Neural cell (in vitro differentiated cells): ENCODE results near the gene MYRF. TPM values are rescaled to one million over a fixed set of nuclear protein-coding genes. Genes with fewer than 3 reads are reported as not detected.

ENCODE experiments used
- H2AFZ ChIP-seq: fragments of 200-600, 300-800 bp; sonication (generic), shearing (Covaris generic); 2 replicates; pipeline ENCODE4 v1.6.0; 2014; ENCODE audit warnings: low read depth, mild to moderate bottlenecking, antibody characterized with exemption, low read length, moderate library complexity
- H3F3A ChIP-seq: fragments of 200-600 bp; shearing (Covaris generic); 2 replicates; pipeline ENCODE4 v1.6.1; 2016; ENCODE audit warnings: mild to moderate bottlenecking, moderate library complexity, mixed read lengths, antibody characterized with exemption, low read length; ENCODE audit not compliant: insufficient read depth, poor library complexity, severe bottlenecking
- H3K27ac ChIP-seq: fragments of 200-600, 300-800 bp; sonication (generic), shearing (Covaris generic); 2 replicates; pipeline ENCODE4 v1.5.1; 2014; ENCODE audit warnings: mild to moderate bottlenecking, low read length, moderate library complexity
- H3K27me3 ChIP-seq: fragments of 300-800, 200-600 bp; sonication (generic), shearing (Covaris generic); 2 replicates; pipeline ENCODE4 v1.6.0; 2014; ENCODE audit warnings: mild to moderate bottlenecking, low read depth, low read length, moderate library complexity; ENCODE audit not compliant: insufficient read depth
- H3K36me3 ChIP-seq: fragments of 300-800, 200-600 bp; sonication (generic), shearing (Covaris generic); 2 replicates; pipeline ENCODE4 v1.5.1; 2014; ENCODE audit warnings: mild to moderate bottlenecking, antibody characterized with exemption, low read length, moderate library complexity; ENCODE audit not compliant: insufficient read depth
- H3K4me2 ChIP-seq: fragments of 300-800, 200-600 bp; sonication (generic), shearing (Covaris generic); 2 replicates; pipeline ENCODE4 v1.6.0; 2014; ENCODE audit warnings: mild to moderate bottlenecking, low read length
- H3K4me3 ChIP-seq: fragments of 300-800, 200-600 bp; sonication (generic), shearing (Covaris generic); 2 replicates; pipeline ENCODE4 v1.5.1; 2014; ENCODE audit warnings: mild to moderate bottlenecking, low read length, moderate library complexity
- H3K79me2 ChIP-seq: fragments of 200-600 bp; shearing (Covaris generic); replicated peaks from 2 replicates; pipeline ENCODE4 v1.6.0; 2014; ENCODE audit warnings: mild to moderate bottlenecking, low read length, moderate library complexity; ENCODE audit not compliant: insufficient read depth
- H3K9ac ChIP-seq: fragments of 300-800, 200-600 bp; sonication (generic), shearing (Covaris generic); 2 replicates; pipeline ENCODE4 v1.6.1; 2016; ENCODE audit warnings: mild to moderate bottlenecking, low read length, mixed read lengths
- H3K9me2 ChIP-seq: fragments of 200-600 bp; shearing (Covaris generic); 2 replicates; pipeline ENCODE4 v1.6.1; 2016; ENCODE audit warnings: mild to moderate bottlenecking, low read length, mixed read lengths; ENCODE audit not compliant: insufficient read depth
- H3K9me3 ChIP-seq: fragments of 200-600, 300-800 bp; sonication (generic), shearing (Covaris generic); 2 replicates; pipeline ENCODE4 v1.6.1; 2016; ENCODE audit warnings: mild to moderate bottlenecking, mixed run types, low read length, moderate library complexity, mixed read lengths
- H4K20me1 ChIP-seq: fragments of 200-600 bp; shearing (Covaris generic); 2 replicates; pipeline ENCODE4 v1.6.1; 2016; ENCODE audit warnings: mild to moderate bottlenecking, mixed run types; ENCODE audit not compliant: insufficient read depth
- EP300 ChIP-seq: fragments of 450-650 bp; conservative IDR thresholded peaks from 2 replicates; pipeline ENCODE4 v1.6.1; 2014; ENCODE audit warnings: antibody characterized with exemption, mild to moderate bottlenecking, moderate library complexity; ENCODE audit not compliant: poor library complexity, severe bottlenecking
- EZH2 ChIP-seq: fragments of 200-600, 300-800 bp; shearing (Covaris generic), sonication (generic); IDR thresholded peaks from 2 replicates; pipeline ENCODE4 v1.6.1; 2014; ENCODE audit warnings: antibody characterized with exemption, low read length, borderline replicate concordance, mild to moderate bottlenecking; ENCODE audit not compliant: insufficient read depth, poor library complexity, severe bottlenecking
- MXI1 ChIP-seq: fragments of 450-650 bp; conservative IDR thresholded peaks from 2 replicates; pipeline ENCODE4 v1.6.1; 2014; ENCODE audit warnings: antibody characterized with exemption, mild to moderate bottlenecking; ENCODE audit not compliant: poor library complexity, severe bottlenecking
- POLR2AphosphoS5 ChIP-seq: IDR thresholded peaks from 2 replicates; pipeline ENCODE4 v1.6.1; 2012
- RAD21 ChIP-seq: fragments of 450-650 bp; conservative IDR thresholded peaks from 2 replicates; pipeline ENCODE4 v1.6.1; 2014; ENCODE audit warnings: antibody characterized with exemption, mild to moderate bottlenecking, moderate library complexity
- SMC3 ChIP-seq: fragments of 450-650 bp; conservative IDR thresholded peaks from 2 replicates; pipeline ENCODE4 v1.6.1; 2014; ENCODE audit warnings: antibody characterized with exemption, mild to moderate bottlenecking, moderate library complexity; ENCODE audit not compliant: poor library complexity
- TAF1 ChIP-seq: IDR thresholded peaks from 2 replicates; pipeline ENCODE4 v1.6.1; 2012; ENCODE audit warnings: low read depth
- polyA minus RNA-seq: library from RNA; depleted of rRNA, polyadenylated mRNA; stranded (reverse); fragments of >200 nt; gene quantifications from 2 replicates; pipeline ENCODE4 v1.2.3, GENCODE V29; 2014
- polyA plus RNA-seq: library from polyadenylated mRNA; depleted of rRNA; stranded (reverse); fragments of >200 nt; gene quantifications from 2 replicates; pipeline ENCODE4 v1.2.3, GENCODE V29; 2014
- TF ChIP-seq, protein P1 (sequence below): fragments of 450-650 bp; IDR thresholded peaks from 2 replicates; pipeline ENCODE4 v1.5.1; 2014; ENCODE audit warnings: antibody characterized with exemption, mild to moderate bottlenecking, moderate library complexity; ENCODE audit not compliant: poor library complexity, severe bottlenecking
- TF ChIP-seq, protein P2 (sequence below): IDR thresholded peaks from 2 replicates; pipeline ENCODE4 v1.6.1; 2012; ENCODE audit warnings: borderline replicate concordance

Gene MYRF
- polyA plus RNA-seq = 0.16 and 0.86 TPM in 2 replicates
- 0.46 TPM in 1 of 2 replicates, not detected in the other for polyA minus RNA-seq

- Histone ChIP-seq H3K4me2 (no peak within 1 kb of the TSS), H3K27ac (no peak within 1 kb of the TSS), H3K9me2 (no peaks in the 10 kb centered on the region), H3F3A (no peaks in the 10 kb centered on the region), H3K79me2 (no peaks in the 10 kb centered on the region), H4K20me1 (no peaks in the 10 kb centered on the region), H3K9ac (peak within 1 kb of the TSS; percentile 16), H3K9me3 (no peaks in the 10 kb centered on the region), H3K4me3 (peak within 1 kb of the TSS; percentile 60), H3K27me3 (peaks cover 15% of the 10 kb centered on the region), H2AFZ (no peak within 1 kb of the TSS), H3K36me3 (no peaks in the 10 kb centered on the region)
- TF ChIP-seq, protein P1, sequence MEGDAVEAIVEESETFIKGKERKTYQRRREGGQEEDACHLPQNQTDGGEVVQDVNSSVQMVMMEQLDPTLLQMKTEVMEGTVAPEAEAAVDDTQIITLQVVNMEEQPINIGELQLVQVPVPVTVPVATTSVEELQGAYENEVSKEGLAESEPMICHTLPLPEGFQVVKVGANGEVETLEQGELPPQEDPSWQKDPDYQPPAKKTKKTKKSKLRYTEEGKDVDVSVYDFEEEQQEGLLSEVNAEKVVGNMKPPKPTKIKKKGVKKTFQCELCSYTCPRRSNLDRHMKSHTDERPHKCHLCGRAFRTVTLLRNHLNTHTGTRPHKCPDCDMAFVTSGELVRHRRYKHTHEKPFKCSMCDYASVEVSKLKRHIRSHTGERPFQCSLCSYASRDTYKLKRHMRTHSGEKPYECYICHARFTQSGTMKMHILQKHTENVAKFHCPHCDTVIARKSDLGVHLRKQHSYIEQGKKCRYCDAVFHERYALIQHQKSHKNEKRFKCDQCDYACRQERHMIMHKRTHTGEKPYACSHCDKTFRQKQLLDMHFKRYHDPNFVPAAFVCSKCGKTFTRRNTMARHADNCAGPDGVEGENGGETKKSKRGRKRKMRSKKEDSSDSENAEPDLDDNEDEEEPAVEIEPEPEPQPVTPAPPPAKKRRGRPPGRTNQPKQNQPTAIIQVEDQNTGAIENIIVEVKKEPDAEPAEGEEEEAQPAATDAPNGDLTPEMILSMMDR = peak; percentile 59
- TF ChIP-seq SMC3 = no peak
Observed at GRCh38 chr11:61752117-61752924, at the start of gene MYRF. Gene MYRF, plus strand, starts transcription at chr11:61752636. Its CDS starts 109 bp downstream, at chr11:61752745.

- Histone ChIP-seq H3K9me3 (no peaks in the 10 kb centered on the region), H3K27me3 (no peaks in the 10 kb centered on the region), H3K27ac (no peak overlapping the region), H3K36me3 (no peaks in the 10 kb centered on the region), H3K9ac (no peak overlapping the region), H3K4me2 (no peak overlapping the region), H3K9me2 (no peaks in the 10 kb centered on the region), H4K20me1 (no peaks in the 10 kb centered on the region), H3F3A (no peaks in the 10 kb centered on the region), H2AFZ (no peak overlapping the region), H3K79me2 (no peaks in the 10 kb centered on the region), H3K4me3 (no peak overlapping the region)
- no peak for TF ChIP-seq EP300
- no peak for TF ChIP-seq TAF1
- TF ChIP-seq, protein P2, sequence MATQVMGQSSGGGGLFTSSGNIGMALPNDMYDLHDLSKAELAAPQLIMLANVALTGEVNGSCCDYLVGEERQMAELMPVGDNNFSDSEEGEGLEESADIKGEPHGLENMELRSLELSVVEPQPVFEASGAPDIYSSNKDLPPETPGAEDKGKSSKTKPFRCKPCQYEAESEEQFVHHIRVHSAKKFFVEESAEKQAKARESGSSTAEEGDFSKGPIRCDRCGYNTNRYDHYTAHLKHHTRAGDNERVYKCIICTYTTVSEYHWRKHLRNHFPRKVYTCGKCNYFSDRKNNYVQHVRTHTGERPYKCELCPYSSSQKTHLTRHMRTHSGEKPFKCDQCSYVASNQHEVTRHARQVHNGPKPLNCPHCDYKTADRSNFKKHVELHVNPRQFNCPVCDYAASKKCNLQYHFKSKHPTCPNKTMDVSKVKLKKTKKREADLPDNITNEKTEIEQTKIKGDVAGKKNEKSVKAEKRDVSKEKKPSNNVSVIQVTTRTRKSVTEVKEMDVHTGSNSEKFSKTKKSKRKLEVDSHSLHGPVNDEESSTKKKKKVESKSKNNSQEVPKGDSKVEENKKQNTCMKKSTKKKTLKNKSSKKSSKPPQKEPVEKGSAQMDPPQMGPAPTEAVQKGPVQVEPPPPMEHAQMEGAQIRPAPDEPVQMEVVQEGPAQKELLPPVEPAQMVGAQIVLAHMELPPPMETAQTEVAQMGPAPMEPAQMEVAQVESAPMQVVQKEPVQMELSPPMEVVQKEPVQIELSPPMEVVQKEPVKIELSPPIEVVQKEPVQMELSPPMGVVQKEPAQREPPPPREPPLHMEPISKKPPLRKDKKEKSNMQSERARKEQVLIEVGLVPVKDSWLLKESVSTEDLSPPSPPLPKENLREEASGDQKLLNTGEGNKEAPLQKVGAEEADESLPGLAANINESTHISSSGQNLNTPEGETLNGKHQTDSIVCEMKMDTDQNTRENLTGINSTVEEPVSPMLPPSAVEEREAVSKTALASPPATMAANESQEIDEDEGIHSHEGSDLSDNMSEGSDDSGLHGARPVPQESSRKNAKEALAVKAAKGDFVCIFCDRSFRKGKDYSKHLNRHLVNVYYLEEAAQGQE = no peak
- no peak for TF ChIP-seq SMC3
- TF ChIP-seq MXI1 = no peak
- TF ChIP-seq, protein P1 = no peak
- no peak for TF ChIP-seq EZH2
- no peak for TF ChIP-seq RAD21
- TF ChIP-seq POLR2AphosphoS5 = no peak
Observed at GRCh38 chr11:61702701-61703312, 49.6 kb upstream of the MYRF start.
